ENCODE results near the gene ITFG1.

DNA sequence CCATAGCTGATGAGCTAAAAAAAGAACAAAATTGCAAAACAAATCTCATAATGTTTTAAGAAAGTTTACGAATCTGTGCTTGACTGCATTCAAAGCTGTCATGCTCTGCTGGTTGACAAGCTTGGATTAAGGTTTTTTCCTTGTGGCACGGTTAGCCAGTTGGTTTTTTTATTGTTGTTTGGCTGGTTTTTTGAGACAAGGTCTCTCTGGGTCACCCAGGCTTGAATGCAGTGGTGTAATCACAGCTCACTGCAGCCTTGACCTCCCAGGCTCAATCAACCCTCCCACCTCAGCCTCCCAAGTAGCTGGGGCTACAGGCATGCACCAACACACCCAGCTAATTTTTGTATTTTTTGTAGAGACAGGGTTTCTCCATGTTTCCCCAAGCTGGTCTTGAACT, 45.9 kb upstream of the ITFG1 start:
- no peak for TF ChIP-seq POLR2A (IDR thresholded peaks at IDR 0.05; ENCODE audit: control extremely low read depth in 1 of 2, low read depth in 2 of 2, low read length in 2 of 2)
- TF ChIP-seq ASH2L (IDR thresholded peaks at IDR 0.05; ENCODE audit: low read length) = no peak
- TF ChIP-seq, protein P1, sequence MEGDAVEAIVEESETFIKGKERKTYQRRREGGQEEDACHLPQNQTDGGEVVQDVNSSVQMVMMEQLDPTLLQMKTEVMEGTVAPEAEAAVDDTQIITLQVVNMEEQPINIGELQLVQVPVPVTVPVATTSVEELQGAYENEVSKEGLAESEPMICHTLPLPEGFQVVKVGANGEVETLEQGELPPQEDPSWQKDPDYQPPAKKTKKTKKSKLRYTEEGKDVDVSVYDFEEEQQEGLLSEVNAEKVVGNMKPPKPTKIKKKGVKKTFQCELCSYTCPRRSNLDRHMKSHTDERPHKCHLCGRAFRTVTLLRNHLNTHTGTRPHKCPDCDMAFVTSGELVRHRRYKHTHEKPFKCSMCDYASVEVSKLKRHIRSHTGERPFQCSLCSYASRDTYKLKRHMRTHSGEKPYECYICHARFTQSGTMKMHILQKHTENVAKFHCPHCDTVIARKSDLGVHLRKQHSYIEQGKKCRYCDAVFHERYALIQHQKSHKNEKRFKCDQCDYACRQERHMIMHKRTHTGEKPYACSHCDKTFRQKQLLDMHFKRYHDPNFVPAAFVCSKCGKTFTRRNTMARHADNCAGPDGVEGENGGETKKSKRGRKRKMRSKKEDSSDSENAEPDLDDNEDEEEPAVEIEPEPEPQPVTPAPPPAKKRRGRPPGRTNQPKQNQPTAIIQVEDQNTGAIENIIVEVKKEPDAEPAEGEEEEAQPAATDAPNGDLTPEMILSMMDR (IDR thresholded peaks at IDR 0.05; ENCODE audit: control extremely low read depth in 1 of 3, insufficient read depth in 1 of 3, low read depth in 1 of 3, low read length in 3 of 3) = no peak
- TF ChIP-seq CBX8 (IDR thresholded peaks at IDR 0.05; ENCODE audit: borderline replicate concordance, low read depth, low read length) = no peak
- TF ChIP-seq RFX5 (IDR thresholded peaks at IDR 0.05; ENCODE audit: borderline replicate concordance, low read depth, low read length) = no peak
- TF ChIP-seq YY1 (IDR thresholded peaks at IDR 0.05; ENCODE audit: low read depth, low read length) = no peak
- TF ChIP-seq SIN3A (conservative IDR thresholded peaks at IDR 0.05 in 1 of 2, IDR thresholded peaks at IDR 0.05 in 1 of 2; ENCODE audit: low read depth in 1 of 2, low read length in 2 of 2) = no peak
- TF ChIP-seq POU5F1 (IDR thresholded peaks at IDR 0.05; ENCODE audit: low read depth, low read length) = no peak
- no peak for TF ChIP-seq GTF2F1 (IDR thresholded peaks at IDR 0.05; ENCODE audit: borderline replicate concordance, low read depth, low read length)
- TF ChIP-seq POLR2AphosphoS5 (IDR thresholded peaks at IDR 0.05; ENCODE audit: low read depth, low read length) = no peak
- no peak for TF ChIP-seq SRF (IDR thresholded peaks at IDR 0.05; ENCODE audit: low read depth, low read length)
- TF ChIP-seq KDM5A (IDR thresholded peaks at IDR 0.05; ENCODE audit: low read length) = no peak

All from H1 (cell line).